GOT3 (cell line): ENCODE results near the gene GTF2F1.
"Not testable (repeated sequence)": the region's sequence is repeated elsewhere in the genome, so short reads cannot be mapped to it uniquely, and the experiment has no call there.

Experiments
- DNase-seq: peaks from one replicate; lab custom pipeline; 2025; ENCODE audit warnings: mixed read lengths; lab: John Stamatoyannopoulos, UW

The GTF2F1 gene

DNA sequence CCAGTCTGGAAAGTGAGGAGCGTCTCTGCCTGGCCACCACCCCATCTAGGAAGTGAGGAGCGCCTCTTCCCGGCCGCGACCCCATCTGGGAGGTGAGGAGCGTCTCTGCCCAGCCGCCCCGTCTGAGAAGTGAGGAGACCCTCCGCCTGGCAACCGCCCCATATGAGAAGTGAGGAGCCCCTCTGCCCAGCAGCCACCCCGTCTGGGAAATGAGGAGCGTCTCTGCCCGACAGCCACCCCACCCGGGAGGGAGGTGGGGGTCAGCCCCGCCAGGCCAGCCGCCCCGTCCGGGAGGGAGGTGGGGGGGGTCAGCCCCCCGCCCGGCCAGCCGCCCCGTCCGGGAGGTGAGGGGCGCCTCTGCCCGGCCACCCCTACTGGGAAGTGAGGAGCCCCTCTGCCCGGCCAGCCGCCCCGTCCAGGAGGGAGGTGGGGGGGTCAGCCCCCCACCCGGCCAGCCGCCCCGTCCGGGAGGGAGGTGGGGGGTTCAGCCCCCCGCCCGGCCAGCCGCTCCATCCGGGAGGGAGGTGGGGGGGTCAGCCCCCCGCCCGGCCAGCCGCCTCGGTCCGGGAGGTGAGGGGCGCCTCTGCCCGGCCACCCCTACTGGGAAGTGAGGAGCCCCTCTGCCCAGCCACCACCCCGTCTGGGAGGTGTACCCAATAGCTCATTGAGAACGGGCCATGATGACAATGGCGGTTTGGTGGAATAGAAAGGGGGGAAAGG, 37.5 kb downstream of the GTF2F1 start:
- DNase-seq, result not testable (repeated sequence)

GRCh38 chr19:6354098-6354674, 38.8 kb downstream of the GTF2F1 start:
- no peak for DNase-seq

DNA sequence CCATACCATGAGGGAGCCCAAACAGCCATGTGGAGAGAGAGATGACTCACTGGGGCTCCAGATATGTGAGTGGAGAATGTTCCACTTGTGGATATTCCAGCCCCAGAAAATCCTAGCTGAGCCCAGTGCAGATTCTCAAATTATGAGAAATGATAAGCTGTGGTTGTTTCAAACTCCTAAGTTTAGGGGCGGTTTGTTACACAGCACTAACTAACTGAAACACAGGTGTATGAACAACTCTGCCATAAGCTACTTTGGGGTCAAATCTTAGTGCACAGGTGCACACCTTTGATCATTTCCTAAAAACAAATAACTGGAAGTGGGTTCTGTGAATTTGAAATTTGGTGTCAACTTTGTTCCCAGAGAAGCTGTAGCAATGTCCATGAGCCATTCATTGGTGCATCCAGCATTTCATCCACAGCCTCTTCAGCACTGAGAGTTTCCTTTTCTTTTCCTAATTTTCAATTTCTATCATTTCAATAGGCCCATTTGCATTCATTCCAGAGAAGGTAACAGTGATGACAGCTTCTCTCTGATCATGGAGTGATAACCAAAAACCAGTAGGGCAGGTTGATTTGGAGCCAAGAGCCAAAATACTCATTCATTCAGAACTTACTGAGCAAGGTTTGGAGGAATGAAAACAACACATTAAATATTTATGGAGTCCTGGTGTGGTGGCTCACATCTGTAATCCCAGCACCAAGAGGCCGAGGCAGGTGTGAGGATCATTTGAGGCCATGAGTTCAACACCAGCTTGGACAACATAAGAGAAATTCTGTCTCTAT, 40.4 kb downstream of the GTF2F1 start:
- DNase-seq, result no peak

- DNase-seq, result no peak
Measured at GRCh38 chr19:6350688-6351087, 42.3 kb downstream of the GTF2F1 start.

GRCh38 chr19:6349271-6349670, 43.7 kb downstream of the GTF2F1 start:
- DNase-seq, result not testable (repeated sequence)

- no peak for DNase-seq
Measured at GRCh38 chr19:6343462-6343861, 49.5 kb downstream of the GTF2F1 start.

DNA sequence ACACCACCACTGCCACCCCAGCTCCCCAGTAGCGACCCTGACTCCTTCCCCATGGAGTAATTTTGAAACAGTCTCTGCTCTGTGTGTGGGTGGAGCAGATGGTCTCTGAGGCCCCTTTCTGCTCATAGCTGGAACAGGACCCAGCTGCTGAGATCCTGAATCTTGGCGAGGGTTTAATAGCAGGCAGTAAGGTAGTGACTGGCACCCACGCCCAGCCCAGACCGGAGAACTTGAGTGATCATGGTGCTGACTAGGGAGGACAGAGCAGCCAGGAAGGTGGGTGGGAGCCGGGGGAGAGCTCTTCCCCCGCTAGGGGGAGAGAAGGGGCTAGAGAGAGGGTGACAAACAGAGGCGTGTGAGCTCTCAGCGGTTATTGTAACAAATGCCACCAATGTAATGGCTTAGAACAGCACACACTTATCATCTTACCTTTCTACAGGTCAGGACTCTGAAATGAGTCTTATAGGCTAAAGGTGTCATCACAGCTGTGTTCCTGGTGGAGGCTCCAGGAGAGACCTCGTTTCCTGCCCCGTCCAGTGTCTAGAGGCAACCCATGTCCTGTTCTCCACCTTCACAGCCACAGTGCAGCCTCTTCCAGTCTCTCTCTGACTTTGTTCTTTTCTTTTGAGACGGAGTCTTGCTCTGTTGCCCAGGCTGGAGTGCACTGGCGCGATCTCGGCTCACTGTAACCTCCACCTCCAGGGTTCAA, 52.3 kb downstream of the GTF2F1 start:
- DNase-seq, result no peak

DNA sequence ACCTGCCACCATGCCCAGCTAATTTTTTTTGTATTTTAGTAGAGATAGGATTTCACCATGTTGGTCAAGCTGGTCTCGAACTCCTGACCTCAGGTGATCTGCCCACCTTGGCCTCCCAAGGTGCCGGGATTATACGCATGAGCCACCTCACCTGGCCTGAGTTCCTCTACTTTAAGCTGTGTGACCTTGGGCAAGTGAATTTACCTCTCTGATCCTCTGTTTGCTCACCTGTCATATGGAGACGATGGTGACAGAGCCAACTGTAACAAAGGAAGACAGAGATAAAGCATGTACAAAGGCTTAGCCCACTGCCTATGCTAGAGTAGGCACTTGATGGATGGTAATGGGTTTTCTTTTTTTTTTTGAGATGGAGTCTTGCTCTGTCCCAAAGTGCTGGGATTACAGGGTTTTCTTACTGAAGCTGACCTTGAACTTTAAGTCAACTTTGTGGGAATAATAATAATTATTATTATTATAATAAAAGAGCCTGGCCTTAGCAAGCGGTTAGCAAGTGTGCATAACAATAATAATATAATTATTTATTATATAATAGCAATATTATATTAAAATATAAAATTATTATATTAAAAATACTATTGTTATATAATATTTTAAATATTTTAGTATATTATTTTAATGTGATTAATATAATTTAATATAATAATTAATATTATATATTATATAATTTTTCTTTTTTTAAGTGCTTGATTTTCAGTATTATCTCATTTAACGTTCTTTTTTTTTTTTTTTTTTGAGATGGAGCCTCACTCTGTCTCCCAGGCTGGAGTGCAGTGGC, 58.3 kb downstream of the GTF2F1 start:
- no peak for DNase-seq

DNA sequence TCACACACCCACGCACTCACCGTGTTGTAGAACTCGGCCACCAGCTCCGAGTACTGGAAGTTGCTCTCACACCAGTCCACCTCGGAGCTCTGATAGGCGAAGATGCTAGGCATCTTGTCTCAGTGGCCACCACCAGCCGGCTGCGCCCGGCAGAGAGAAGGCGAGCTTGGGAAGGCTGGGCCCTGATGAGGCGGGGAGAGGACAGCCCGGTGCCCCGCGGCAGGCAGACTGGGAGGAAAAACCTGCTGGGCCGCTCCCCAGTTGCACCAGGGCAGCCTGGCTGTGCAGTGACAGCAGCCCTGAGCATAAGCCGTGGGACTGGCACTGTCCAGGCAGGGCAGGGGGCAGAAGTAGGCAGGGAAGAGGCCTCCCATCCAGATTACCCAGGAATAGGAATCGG, 59.5 kb downstream of the GTF2F1 start, which contains the start of gene ACER1:
Gene ACER1, minus strand, starts transcription at position 174 of the 400 bp plus-strand sequence. Its CDS starts 61 bp downstream, at position 113.
- no peak for DNase-seq
